Ectodermal cell (in vitro differentiated cells): ENCODE data around the gene FTCD.

ENCODE experiments used
- H3K27ac ChIP-seq: 2 replicates; pipeline ENCODE4 v1.7.0; 2013; ENCODE audit warnings: mild to moderate bottlenecking, low read depth, low read length; ENCODE audit not compliant: insufficient read depth, poor library complexity, severe bottlenecking
- H3K27me3 ChIP-seq: 2 replicates; pipeline ENCODE4 v1.7.0; 2013; ENCODE audit warnings: mild to moderate bottlenecking, low read length; ENCODE audit not compliant: insufficient read depth, control insufficient read depth, poor library complexity, severe bottlenecking
- H3K36me3 ChIP-seq: one replicate; pipeline ENCODE4 v1.7.0; 2013; ENCODE audit warnings: low read length; ENCODE audit not compliant: control insufficient read depth, insufficient read depth
- H3K4me1 ChIP-seq: one replicate; pipeline ENCODE4 v1.7.0; 2013; ENCODE audit warnings: low read length; ENCODE audit not compliant: control insufficient read depth, insufficient read depth
- H3K4me3 ChIP-seq: 2 replicates; pipeline ENCODE4 v1.7.0; 2013; ENCODE audit warnings: low read depth, low read length, control low read depth; ENCODE audit not compliant: insufficient read depth
- H3K9me3 ChIP-seq: 2 replicates; pipeline ENCODE4 v1.7.0; 2013; ENCODE audit warnings: mild to moderate bottlenecking, low read length, moderate library complexity; ENCODE audit not compliant: control insufficient read depth
- WGBS, 2 experiments: methylation state at CpG; one replicate each; pipeline ENCODE4 v1.1.7; 2013; ENCODE audit warnings: missing lambda C conversion rate in 2 of 2; 5-methylcytosine and 5-hydroxymethylcytosine counted together

The FTCD gene

DNA sequence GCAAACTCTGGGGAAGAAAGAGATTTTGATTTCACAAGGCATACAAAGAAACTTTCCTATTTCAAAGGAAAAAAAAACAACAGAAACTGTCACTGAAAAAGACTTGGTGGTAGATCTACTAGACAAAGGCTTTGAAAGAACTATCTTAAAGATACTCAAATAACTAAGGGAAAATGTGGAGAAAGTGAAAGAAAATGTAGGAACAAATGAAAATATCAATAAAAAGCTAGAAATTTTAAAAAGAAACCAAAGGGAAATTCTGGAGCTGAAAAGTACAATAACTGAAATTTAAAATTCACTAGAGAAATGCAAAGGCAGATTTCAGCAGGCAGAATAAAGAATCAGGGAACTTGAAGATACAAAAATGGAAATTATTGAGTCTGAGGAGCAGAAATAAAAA lies 51.3 kb downstream of the FTCD start:
- H3K9me3 ChIP-seq: peaks cover 3% of the 10 kb centered on the region
- no peaks in the 10 kb centered on the region for H3K36me3 ChIP-seq
- no peak overlapping the region for H3K27ac ChIP-seq

DNA sequence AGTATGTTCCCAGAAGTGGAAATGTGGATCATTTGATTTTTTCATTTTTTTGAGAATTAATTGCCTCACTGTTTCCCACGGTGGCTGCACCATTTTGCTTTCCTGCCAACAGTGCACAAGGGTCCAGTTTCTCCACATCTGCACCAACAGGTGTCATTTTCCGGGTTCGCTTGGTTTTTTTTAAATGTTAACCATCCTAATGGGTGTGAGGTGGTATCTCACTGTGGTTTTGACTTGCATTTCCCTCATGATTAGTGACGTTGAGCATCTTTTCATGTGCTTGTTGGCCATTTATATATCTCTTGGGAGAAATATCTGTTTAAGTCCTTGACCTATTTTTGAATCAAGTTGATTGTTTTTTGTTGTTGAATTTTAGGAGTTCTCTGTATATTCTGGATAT lies 54.5 kb downstream of the FTCD start:
- Histone ChIP-seq H3K9me3 (no peaks in the 10 kb centered on the region), H3K36me3 (no peaks in the 10 kb centered on the region), H3K27me3 (peaks cover 36% of the 10 kb centered on the region), H3K4me3 (no peak overlapping the region), H3K4me1 (no peaks in the 10 kb centered on the region), H3K27ac (no peak overlapping the region)
- 93 to 94% methylated on average over 4 of the region's 4 CpGs for WGBS, 2 experiments

More for the DNA sequence above, 51.3 kb downstream of the FTCD start:
- H3K4me3 ChIP-seq: no peak overlapping the region
- no peaks in the 10 kb centered on the region for H3K4me1 ChIP-seq
- peaks cover 16% of the 10 kb centered on the region for H3K27me3 ChIP-seq

DNA sequence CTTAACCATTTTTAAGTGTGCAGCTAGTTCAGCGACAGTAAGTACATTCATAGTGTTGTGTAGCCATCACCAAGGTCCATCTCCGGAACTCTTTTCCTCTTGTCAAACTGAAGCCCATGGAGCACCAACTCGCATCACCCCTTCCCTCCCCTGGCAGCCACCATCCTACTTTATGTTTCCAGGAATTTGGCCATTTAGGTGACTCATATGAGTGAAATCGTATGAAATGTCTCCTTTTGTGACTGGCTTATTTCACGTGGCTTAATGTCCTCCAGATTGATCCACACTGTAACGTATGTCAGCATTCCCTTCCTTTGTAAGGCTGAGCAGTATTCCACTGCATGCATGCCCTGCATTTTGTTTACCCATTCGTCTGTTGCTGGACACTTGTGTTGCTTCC lies 55.0 kb downstream of the FTCD start:
- WGBS, 2 experiments: 95 to 96% methylated on average over 7 of the region's 7 CpGs
- no peaks in the 10 kb centered on the region for H3K9me3 ChIP-seq
- H3K36me3 ChIP-seq: no peaks in the 10 kb centered on the region
- H3K4me3 ChIP-seq: no peak overlapping the region
- no peak overlapping the region for H3K27ac ChIP-seq
- peaks cover 36% of the 10 kb centered on the region for H3K27me3 ChIP-seq
- no peaks in the 10 kb centered on the region for H3K4me1 ChIP-seq

DNA sequence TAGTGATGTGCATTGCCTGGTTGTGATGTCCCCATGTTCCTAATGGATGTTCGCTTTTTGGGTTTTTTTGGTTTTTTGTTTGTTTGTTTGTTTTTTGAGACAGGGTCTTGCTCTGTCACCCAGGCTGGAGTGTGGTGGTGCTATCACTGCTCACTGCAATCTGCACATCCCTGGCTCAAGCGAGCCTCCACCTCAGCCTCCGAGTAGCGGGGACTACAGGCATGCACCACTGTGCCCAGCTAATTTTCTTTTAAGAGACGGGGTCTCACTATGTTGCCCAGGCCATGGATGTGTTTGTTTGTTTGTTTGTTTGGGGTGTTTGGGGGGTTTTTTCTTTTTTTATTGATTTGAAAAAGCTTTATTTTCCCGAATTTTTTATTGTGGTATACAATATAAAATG lies 55.4 kb downstream of the FTCD start:
- no peak overlapping the region for H3K27ac ChIP-seq
- 92 to 93% methylated on average over 5 to 6 of the region's 6 CpGs for whole genome bisulfite sequencing, 2 experiments
- H3K4me1 ChIP-seq: no peaks in the 10 kb centered on the region
- H3K36me3 ChIP-seq: no peaks in the 10 kb centered on the region
- H3K4me3 ChIP-seq: no peak overlapping the region
- H3K9me3 ChIP-seq: no peaks in the 10 kb centered on the region
- peaks cover 36% of the 10 kb centered on the region for H3K27me3 ChIP-seq

DNA sequence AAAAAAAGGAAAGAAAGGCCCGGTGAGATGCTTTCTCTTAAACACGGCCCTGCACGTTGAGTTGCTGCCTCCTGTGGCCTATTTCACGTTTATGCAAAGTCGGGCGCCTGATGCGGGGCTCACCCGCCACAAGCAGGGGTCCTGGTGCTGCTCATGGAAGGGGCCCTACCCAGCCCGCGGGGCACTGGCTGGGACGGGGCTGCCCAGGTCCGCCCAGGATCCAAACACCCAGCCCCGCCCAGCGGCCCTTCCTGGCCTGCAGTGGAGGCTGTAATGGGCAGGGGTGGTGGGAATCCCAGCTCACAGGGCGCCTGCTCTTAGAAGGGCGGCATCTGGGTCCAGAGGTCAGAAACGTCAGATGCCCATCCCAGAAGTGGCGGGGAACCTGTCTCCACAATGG lies 55.9 kb downstream of the FTCD start:
- WGBS, 2 experiments: 59 to 65% methylated on average over 18 of the region's 18 CpGs
- Histone ChIP-seq H3K27ac (no peak overlapping the region), H3K4me3 (no peak overlapping the region), H3K9me3 (no peaks in the 10 kb centered on the region), H3K4me1 (no peaks in the 10 kb centered on the region), H3K27me3 (peaks cover 36% of the 10 kb centered on the region), H3K36me3 (no peaks in the 10 kb centered on the region)

DNA sequence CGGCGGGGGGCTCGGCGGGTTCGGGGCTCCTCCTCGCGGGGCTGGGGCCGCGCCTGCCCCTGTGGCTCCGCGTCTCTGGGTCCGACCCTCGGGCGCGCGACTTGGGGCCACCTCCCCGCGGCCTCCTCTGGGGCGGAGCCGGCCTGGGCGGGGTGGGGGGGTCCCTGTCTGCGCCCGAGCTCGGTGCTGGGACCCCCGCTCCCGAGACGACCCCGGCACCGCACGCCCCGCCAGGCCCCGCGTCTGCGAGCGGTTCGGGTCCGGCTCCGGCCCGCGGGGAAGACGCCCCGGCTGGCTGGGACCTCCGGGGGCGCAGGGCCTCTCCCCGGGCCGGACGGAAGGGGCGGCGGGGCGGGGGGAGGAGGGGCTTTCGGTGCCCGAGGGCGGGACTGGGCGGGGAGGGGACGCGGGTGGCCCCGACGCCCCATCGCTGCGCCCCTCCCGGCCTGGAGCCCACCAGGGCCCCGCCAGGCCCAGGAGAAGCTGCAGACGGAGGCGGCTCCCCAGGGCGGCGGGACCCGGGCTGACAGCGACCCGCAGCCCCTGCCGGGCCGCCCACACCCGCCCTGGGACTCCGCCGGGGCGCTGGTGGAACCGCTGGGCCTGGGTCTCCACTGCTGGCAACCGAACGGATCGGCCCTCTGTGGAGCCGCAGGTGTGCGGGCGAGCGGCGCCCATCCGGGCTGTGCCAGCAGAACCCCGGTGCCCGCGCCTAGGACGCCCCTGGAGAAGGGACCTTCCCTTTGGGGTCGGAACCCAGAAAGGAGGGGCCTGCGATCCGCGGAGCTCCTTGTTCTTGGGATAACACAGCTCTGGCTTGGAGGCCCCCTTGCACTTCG lies 56.9 kb downstream of the FTCD start:
- WGBS, 2 experiments: 2% methylated on average over 94 of the region's 94 CpGs
- Histone ChIP-seq H3K4me3 (peak overlapping the region; percentile 38), H3K27me3 (peaks cover 36% of the 10 kb centered on the region), H3K36me3 (no peaks in the 10 kb centered on the region), H3K9me3 (no peaks in the 10 kb centered on the region), H3K27ac (no peak overlapping the region), H3K4me1 (no peaks in the 10 kb centered on the region)

DNA sequence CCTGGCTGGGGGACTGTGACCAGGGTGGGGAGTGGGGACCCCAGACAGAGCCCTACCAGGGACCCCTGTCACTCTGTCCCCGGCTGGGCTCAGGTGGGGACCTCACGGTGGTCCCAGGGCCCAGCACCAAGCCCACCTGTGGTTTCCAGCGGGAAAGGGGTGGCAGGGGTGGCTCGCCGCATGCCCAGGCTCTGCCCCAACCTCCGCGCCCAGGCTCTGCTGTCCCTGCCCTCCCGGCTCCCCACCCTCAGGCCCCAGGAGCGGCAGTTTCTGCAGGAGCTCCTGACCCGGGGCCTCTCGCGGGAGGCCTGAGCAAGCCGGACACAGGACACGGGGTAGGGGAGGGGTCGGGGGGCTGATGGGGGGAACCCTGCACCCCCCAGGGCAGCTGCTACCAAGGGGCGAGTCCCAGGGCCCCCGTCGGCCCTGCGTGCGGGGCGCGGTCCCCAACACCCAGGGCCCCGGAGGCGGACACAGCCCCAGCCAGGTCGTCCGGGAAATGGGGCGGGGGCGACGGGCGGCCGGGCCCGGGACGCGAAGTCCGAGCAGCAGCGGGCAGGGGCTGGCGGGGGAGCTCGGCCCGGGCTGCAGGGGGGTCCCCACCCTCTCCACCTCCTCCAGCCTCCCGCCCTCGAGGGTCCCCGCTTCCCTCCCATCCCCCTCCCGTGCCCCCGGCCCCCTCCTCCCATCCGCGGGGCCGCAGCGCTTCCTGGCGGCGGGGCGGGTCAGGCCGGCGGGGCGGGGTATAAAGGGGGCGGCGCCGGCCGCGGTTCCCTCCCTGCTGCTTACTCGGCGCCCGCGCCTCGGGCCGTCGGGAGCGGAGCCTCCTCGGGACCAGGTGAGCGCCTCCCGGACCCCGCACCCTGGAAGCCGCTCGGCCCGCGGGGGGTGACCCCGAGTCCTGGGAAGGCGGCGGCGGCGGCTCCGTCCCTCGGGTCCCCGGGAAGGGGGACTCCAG lies 57.8 kb downstream of the FTCD start, which contains the start of gene COL6A2:
COL6A2 (plus strand) TSS at position 777 of the 958 bp plus-strand sequence.
- H3K9me3 ChIP-seq: no peaks in the 10 kb centered on the region
- H3K4me3 ChIP-seq: peak within 1 kb of the TSS; percentile 38
- 8% methylated on average over 81 to 83 of the region's 83 CpGs for whole genome bisulfite sequencing, 2 experiments
- no peaks in the 10 kb centered on the region for H3K36me3 ChIP-seq
- peaks cover 36% of the 10 kb centered on the region for H3K27me3 ChIP-seq
- H3K4me1 ChIP-seq: no peaks in the 10 kb centered on the region
- no peak within 1 kb of the TSS for H3K27ac ChIP-seq

DNA sequence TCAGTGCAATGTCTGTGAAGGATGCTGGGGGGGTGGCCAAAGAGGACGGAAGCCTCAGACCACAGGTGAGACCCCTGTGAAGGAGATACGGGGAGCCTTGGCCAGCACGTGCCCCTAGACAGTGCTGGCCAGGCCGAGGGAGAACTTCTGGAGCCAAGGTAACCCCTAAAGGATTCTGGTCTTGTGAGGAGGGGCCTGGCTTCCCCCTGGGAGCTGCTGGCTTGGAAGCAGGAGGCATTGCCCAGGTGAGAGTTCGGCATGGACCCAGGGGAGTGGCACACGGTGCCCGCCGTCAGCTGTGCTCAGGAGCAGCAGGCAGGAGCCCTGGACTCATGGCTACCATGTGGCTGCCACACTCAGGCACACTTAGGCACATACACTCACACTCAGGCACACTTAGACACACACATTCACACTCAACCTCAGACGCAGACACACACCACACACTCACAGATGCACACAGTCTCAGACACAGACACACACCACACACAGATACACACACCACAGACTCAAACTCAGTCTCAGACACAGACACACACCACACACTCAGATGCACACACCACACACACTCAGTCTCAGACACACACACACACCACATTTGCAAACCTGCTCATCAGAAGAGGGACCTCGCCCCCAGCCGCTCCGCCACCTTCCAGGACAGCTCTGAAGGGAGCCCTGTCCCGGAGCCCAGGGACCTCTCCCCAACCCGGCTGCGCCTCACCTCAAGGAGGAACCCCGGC lies 58.6 kb downstream of the FTCD start:
- Histone ChIP-seq H3K4me1 (no peaks in the 10 kb centered on the region), H3K9me3 (no peaks in the 10 kb centered on the region), H3K4me3 (peak overlapping the region; percentile 38), H3K27ac (no peak overlapping the region), H3K27me3 (peaks cover 36% of the 10 kb centered on the region), H3K36me3 (no peaks in the 10 kb centered on the region)
- 90 to 91% methylated on average over 16 of the region's 16 CpGs for whole genome bisulfite sequencing, 2 experiments

DNA sequence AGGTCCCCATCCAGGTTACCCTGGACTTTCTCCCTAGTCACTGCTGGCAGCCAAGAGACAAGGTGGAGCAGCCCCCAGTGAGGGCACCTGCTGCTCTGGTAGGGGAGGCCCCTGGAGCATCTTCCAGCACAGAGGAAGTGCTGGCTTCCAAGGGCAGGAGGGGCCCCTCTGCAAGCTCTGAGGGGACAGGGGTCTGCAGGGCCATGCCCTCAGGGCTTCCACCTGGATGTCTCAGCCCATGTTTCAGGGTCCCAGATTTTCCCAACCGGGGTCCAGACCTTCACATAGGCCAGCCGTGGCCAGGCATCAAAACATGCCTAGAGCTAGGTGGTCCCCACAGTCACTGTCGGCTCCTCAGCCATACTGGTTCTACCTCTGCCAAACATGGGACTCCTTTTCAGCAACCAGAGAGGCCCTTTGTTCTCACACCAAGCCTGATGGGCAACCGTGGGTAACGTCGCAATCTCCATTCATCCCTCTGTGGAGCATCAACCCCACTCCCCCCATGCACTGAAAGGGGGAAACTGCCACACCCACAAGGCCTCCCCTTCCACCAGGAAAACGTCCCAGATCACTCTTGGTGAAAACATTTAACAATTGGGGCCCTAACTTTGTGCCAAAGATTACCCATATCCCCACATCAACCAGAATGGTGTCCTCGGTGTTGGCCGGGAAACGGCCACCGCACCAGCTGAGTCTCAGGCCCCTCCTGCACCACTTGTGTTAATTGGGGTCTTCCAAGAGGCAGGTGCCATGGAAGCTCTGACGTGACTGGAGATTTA lies 59.4 kb downstream of the FTCD start:
- no peak overlapping the region for H3K4me3 ChIP-seq
- H3K27ac ChIP-seq: no peak overlapping the region
- no peaks in the 10 kb centered on the region for H3K36me3 ChIP-seq
- H3K9me3 ChIP-seq: no peaks in the 10 kb centered on the region
- H3K4me1 ChIP-seq: no peaks in the 10 kb centered on the region
- 91 to 94% methylated on average over 12 of the region's 12 CpGs for WGBS, 2 experiments
- H3K27me3 ChIP-seq: peaks cover 36% of the 10 kb centered on the region
